ENCODE measurements around the gene DENND5A. TPM values are rescaled to one million over a fixed set of nuclear protein-coding genes. Genes with fewer than 3 reads are reported as not detected.

Gene DENND5A
- total and polyA plus RNA-seq, 10 of the 15 experiments (the other 5 are each of a cell fraction or from before 2014, with no cell fraction given) = 15.6 to 157 (median 85.1) TPM

- TF ChIP-seq PAX8 (IDR thresholded peaks at IDR 0.05) (no peak), REST (IDR thresholded peaks at IDR 0.05; ENCODE audit: low read depth, low read length) (no peak), POLR2AphosphoS5 (IDR thresholded peaks at IDR 0.05; ENCODE audit: low read length) (no peak), ZNF384 (IDR thresholded peaks at IDR 0.05; ENCODE audit: borderline replicate concordance, low read depth, low read length) (peak; percentile 83; the same call in 1 of the 2 replicates), MTA2 (IDR thresholded peaks at IDR 0.05; ENCODE audit: low read depth) (peak; percentile 48; the same call in 1 of the 2 replicates), BCL3 (IDR thresholded peaks at IDR 0.05; ENCODE audit: borderline replicate concordance, insufficient read depth, low read depth, low read length, poor library complexity, severe bottlenecking) (no peak), EP300 (IDR thresholded peaks at IDR 0.05; ENCODE audit: borderline replicate concordance in 1 of 2, control insufficient read depth in 1 of 2, low read depth in 2 of 2, low read length in 2 of 2) (peak; percentile 42 to 58; a peak in 2 of 4 replicates), CUX1 (IDR thresholded peaks at IDR 0.05; ENCODE audit: insufficient replicate concordance, low read depth, low read length) (no peak), IRF5 (IDR thresholded peaks at IDR 0.05; ENCODE audit: borderline replicate concordance) (no peak), SIX5 (IDR thresholded peaks at IDR 0.05; ENCODE audit: low read depth, low read length, severe bottlenecking) (no peak), RELB (IDR thresholded peaks at IDR 0.05; ENCODE audit: low read depth) (peak; percentile 81), BCL11A (IDR thresholded peaks at IDR 0.05; ENCODE audit: low read depth, low read length) (peak; percentile 32; the same call in 1 of the 2 replicates), NR2C2 (IDR thresholded peaks at IDR 0.05; ENCODE audit: borderline replicate concordance, control insufficient read depth, insufficient read length, low read depth) (no peak), SPI1 (IDR thresholded peaks at IDR 0.05; ENCODE audit: borderline replicate concordance, insufficient read depth, low read depth, low read length) (no peak), EGR1 (IDR thresholded peaks at IDR 0.05; ENCODE audit: borderline replicate concordance in 1 of 2, low read depth in 2 of 2, low read length in 2 of 2) (no peak)
Measured at GRCh38 chr11:9250139-9250582, 15.0 kb downstream of the DENND5A start (continued).
